AG04450 (cell line): ENCODE measurements around the gene HOXB8. TPM values are rescaled to one million over a fixed set of nuclear protein-coding genes. Genes with fewer than 3 reads are reported as not detected.
A peak's percentile ranks its signal among the peaks of the same experiment; 100 is the strongest.

Experiments
- CTCF ChIA-PET: fragments of 300-600, 350-600 bp; formaldehyde crosslinking; extraction: SDS; loops from one replicate; lab custom pipeline; 2022; ENCODE audit warnings: antibody characterized with exemption, inconsistent platforms; lab: Charles Lee
- POLR2A ChIA-PET: fragments of 350-600 bp; formaldehyde crosslinking; extraction: SDS; loops from one replicate; lab custom pipeline; 2021; ENCODE audit warnings: antibody characterized with exemption, inconsistent platforms; lab: Yijun Ruan, JAX
- DNase-seq: peaks from one replicate; pipeline ENCODE4 v3.0.0-alpha.2; 2011; ENCODE audit warnings: low read depth, low spot score
- H3K27ac ChIP-seq: one replicate; pipeline ENCODE4 v1.5.1; 2012; ENCODE audit warnings: low read depth, low read length, control low read depth
- H3K27me3 ChIP-seq: one replicate; pipeline ENCODE4 v1.6.0; 2012; ENCODE audit warnings: low read length; ENCODE audit not compliant: control insufficient read depth, insufficient read depth
- H3K4me3 ChIP-seq: 2 replicates; pipeline ENCODE4 v1.5.1; 2011; ENCODE audit warnings: mild to moderate bottlenecking, low read depth, low read length, control low read depth
- H3K9me3 ChIP-seq: 2 replicates; pipeline ENCODE4 v1.5.1; 2012; ENCODE audit warnings: low read length; ENCODE audit not compliant: control insufficient read depth, insufficient read depth
- CTCF ChIP-seq: IDR thresholded peaks from 2 replicates; pipeline ENCODE4 v1.5.1; 2011; ENCODE audit warnings: low read depth, low read length, control low read depth, inconsistent platforms
- polyA plus RNA-seq: library from polyadenylated mRNA; depleted of rRNA; stranded (reverse); fragments of >200 nt; gene quantifications from 2 replicates; pipeline ENCODE4 v1.2.3, GENCODE V29; 2011

Gene HOXB8
- polyA plus RNA-seq, 1 experiment: 0.97 TPM

GRCh38 chr17:48612456-48612853 lies 2.6 kb downstream of the HOXB8 start:
- Histone ChIP-seq H3K9me3 (no peaks in the 10 kb centered on the region; the same call in 1 of the 2 replicates), H3K27me3 (peaks cover 39% of the 10 kb centered on the region), H3K27ac (peak overlapping the region; percentile 31), H3K4me3 (peak overlapping the region; percentile 67)
- DNase-seq: no peak
- no peak for TF ChIP-seq CTCF
- ChIA-PET POLR2A (interaction anchor here (1.0 to 3.0 kb wide), 2 partner anchors 15 to 129 kb away, joined by 3 to 13 read pairs; no protein-coding TSS in a partner anchor), CTCF (interaction anchor here (0.8 to 4.9 kb wide), 10 partner anchors 14 to 419 kb away, joined by 3 to 35 read pairs (median 4); partner anchors contain the start of gene ATP5MC1)

- Histone ChIP-seq H3K27ac (peak overlapping the region; percentile 80), H3K4me3 (peak overlapping the region; percentile 67), H3K27me3 (peaks cover 33% of the 10 kb centered on the region), H3K9me3 (no peaks in the 10 kb centered on the region; the same call in 1 of the 2 replicates)
- ChIA-PET POLR2A (interaction anchor here (3.0 kb wide), 1 partner anchor 15 kb away, joined by 13 read pairs; no protein-coding TSS in a partner anchor), CTCF (interaction anchor here (1.8 to 4.9 kb wide), 2 partner anchors 24 to 277 kb away, joined by 8 to 35 read pairs; no protein-coding TSS in a partner anchor)
- TF ChIP-seq CTCF: no peak
- no peak for DNase-seq
These were observed 3.2 kb downstream of the HOXB8 start for GRCh38 chr17:48611681-48612455.

- TF ChIP-seq CTCF: no peak
- peak overlapping the region; percentile 80 for H3K27ac ChIP-seq
- H3K27me3 ChIP-seq: peaks cover 27% of the 10 kb centered on the region
- H3K9me3 ChIP-seq: no peaks in the 10 kb centered on the region; the same call in 1 of the 2 replicates
- POLR2A ChIA-PET: no interaction called here
- CTCF ChIA-PET: no interaction called here
- H3K4me3 ChIP-seq: peak overlapping the region; percentile 67
- DNase-seq: no peak
These were observed 3.9 kb downstream of the HOXB8 start for GRCh38 chr17:48611213-48611612.

- ChIA-PET POLR2A (interaction anchor here (0.6 to 1.0 kb wide), 6 partner anchors 10 to 181 kb away, joined by 3 to 5 read pairs (median 4); no protein-coding TSS in a partner anchor), CTCF (interaction anchor here (0.8 to 0.9 kb wide), 2 partner anchors 17 to 258 kb away, joined by 5 read pairs; partner anchors contain the start of gene HOXB5)
- Histone ChIP-seq H3K27ac (peak within 1 kb of the TSS; percentile 80), H3K4me3 (peak within 1 kb of the TSS; percentile 67), H3K27me3 (peaks cover 20% of the 10 kb centered on the region), H3K9me3 (peaks cover 4% of the 10 kb centered on the region; the same call in 1 of the 2 replicates)
- DNase-seq: no peak
- no peak for TF ChIP-seq CTCF
These were observed 4.5 kb downstream of the HOXB8 start, which contains the start of gene HOXB7 for GRCh38 chr17:48610282-48611211. Gene HOXB7, minus strand, starts transcription at chr17:48611017. Its CDS starts 99 bp downstream, at chr17:48610918.
